Mesendoderm (in vitro differentiated cells): ENCODE results near the gene CACNA1S.
A peak's percentile ranks its signal among the peaks of the same experiment; 100 is the strongest.

Source experiments
- DNase-seq: peaks from one replicate; pipeline ENCODE4 v3.0.0; 2013
- H2AK5ac ChIP-seq: 2 replicates; pipeline ENCODE4 v1.6.1; 2013; ENCODE audit warnings: low read length, inconsistent platforms
- H2BK120ac ChIP-seq: 2 replicates; pipeline ENCODE4 v1.6.1; 2013; ENCODE audit warnings: low read depth, mild to moderate bottlenecking, low read length, moderate library complexity, mixed read lengths
- H2BK15ac ChIP-seq: replicated peaks from 2 replicates; pipeline ENCODE4 v1.6.1; 2013; ENCODE audit warnings: low read depth, mild to moderate bottlenecking, moderate library complexity
- H2BK5ac ChIP-seq: 2 replicates; pipeline ENCODE4 v1.6.1; 2013; ENCODE audit warnings: low read length, inconsistent platforms
- H3K18ac ChIP-seq: 2 replicates; pipeline ENCODE4 v1.6.1; 2013; ENCODE audit warnings: mild to moderate bottlenecking, low read length, mixed read lengths
- H3K23ac ChIP-seq: one replicate; pipeline ENCODE4 v1.6.1; 2013; ENCODE audit warnings: low read length
- H3K27ac ChIP-seq: 2 replicates; pipeline ENCODE4 v1.5.1; 2013; ENCODE audit warnings: low read depth, mild to moderate bottlenecking, inconsistent platforms, low read length, moderate library complexity
- H3K27me3 ChIP-seq: 2 replicates; pipeline ENCODE4 v1.6.1; 2013; ENCODE audit warnings: low read length, control low read depth, mild to moderate bottlenecking, inconsistent platforms; ENCODE audit not compliant: insufficient read depth, poor library complexity
- H3K36me3 ChIP-seq: 2 replicates; pipeline ENCODE4 v1.6.1; 2013; ENCODE audit warnings: low read length, inconsistent platforms; ENCODE audit not compliant: control insufficient read depth, insufficient read depth
- H3K4ac ChIP-seq: one replicate; pipeline ENCODE4 v1.6.1; 2013; ENCODE audit warnings: low read depth, mild to moderate bottlenecking, low read length, moderate library complexity
- H3K4me1 ChIP-seq: 2 replicates; pipeline ENCODE4 v1.6.1; 2013; ENCODE audit warnings: low read depth, low read length, inconsistent platforms; ENCODE audit not compliant: control insufficient read depth
- H3K4me2 ChIP-seq: 2 replicates; pipeline ENCODE4 v1.6.1; 2013; ENCODE audit warnings: low read length
- H3K4me3 ChIP-seq: 2 replicates; pipeline ENCODE4 v1.5.1; 2013; ENCODE audit warnings: mild to moderate bottlenecking, low read length
- H3K56ac ChIP-seq: one replicate; pipeline ENCODE4 v1.6.1; 2013; ENCODE audit warnings: low read length
- H3K79me1 ChIP-seq: 2 replicates; pipeline ENCODE4 v1.6.1; 2013; ENCODE audit warnings: low read length, inconsistent platforms
- H3K79me2 ChIP-seq: 2 replicates; pipeline ENCODE4 v1.6.1; 2013; ENCODE audit warnings: mild to moderate bottlenecking, low read length; ENCODE audit not compliant: control insufficient read depth, insufficient read depth
- H3K9ac ChIP-seq: 2 replicates; pipeline ENCODE4 v1.6.1; 2013; ENCODE audit warnings: low read length, inconsistent platforms
- H4K5ac ChIP-seq: one replicate; pipeline ENCODE4 v1.6.1; 2013; ENCODE audit warnings: low read length
- H4K8ac ChIP-seq: one replicate; pipeline ENCODE4 v1.6.1; 2013; ENCODE audit warnings: low read depth, mild to moderate bottlenecking, control low read depth, low read length, moderate library complexity
- WGBS: extraction: QIAGEN DNeasy Blood & Tissue Kit; methylation state at CpG from one replicate; pipeline ENCODE4 v1.1.7; 2013; ENCODE audit warnings: low lambda C conversion rate, missing lambda C conversion rate; ENCODE audit not compliant: insufficient coverage; ENCODE audit errors: extremely low coverage; 5-methylcytosine and 5-hydroxymethylcytosine counted together

CACNA1S gene

DNA sequence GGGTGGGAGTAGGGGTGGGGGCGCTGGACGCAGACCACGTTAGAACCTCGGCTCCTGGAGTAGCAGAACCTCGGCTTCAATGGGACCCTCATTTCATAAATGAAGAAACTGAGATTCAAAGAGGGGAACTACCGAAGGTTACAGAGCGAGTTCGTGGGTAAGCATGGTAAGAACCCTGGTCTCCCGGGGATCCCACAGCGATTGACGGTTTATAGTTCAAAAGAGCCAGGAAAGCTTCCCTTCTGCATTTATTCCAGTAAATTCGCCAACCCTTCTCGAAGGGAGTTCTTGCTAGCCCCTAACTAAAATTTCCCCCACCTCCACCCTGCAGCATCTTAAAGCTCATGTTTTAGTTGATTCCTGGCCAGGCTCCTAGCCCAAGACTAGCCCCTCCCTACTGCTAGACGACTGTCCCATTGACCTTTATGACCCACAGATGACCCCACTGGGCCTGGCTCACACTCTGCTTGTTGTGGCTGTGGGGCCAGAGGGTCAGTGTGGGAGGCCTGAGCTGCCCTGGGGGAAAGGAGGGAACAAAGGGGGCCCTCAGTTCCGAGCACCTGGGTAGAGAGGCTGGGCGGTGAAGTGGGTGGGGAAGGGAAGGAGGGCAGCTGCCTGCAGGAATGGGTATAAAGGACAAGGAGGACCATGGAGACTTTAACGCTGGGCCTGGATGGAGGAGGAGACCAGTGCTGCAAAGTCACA lies 88.2 kb downstream of the CACNA1S start:
- Histone ChIP-seq H3K56ac (peak overlapping the region; percentile 59), H3K27ac (no peak overlapping the region), H2BK15ac (no peak overlapping the region), H3K4me3 (peak overlapping the region; percentile 25), H3K4me1 (peaks cover 27% of the 10 kb centered on the region), H2BK120ac (no peak overlapping the region), H2BK5ac (no peak overlapping the region), H3K4ac (peak overlapping the region; percentile 10), H3K36me3 (no peaks in the 10 kb centered on the region), H2AK5ac (no peak overlapping the region), H3K27me3 (no peaks in the 10 kb centered on the region), H3K9ac (peak overlapping the region; percentile 53), H4K8ac (no peak overlapping the region), H3K23ac (no peak overlapping the region), H3K18ac (peak overlapping the region; percentile 12), H3K79me1 (no peaks in the 10 kb centered on the region), H3K4me2 (peak overlapping the region; percentile 69), H3K79me2 (no peaks in the 10 kb centered on the region), H4K5ac (no peak overlapping the region)
- peak; percentile 36 for DNase-seq
- no CpG with 5 or more reads among the region's 17 CpGs for WGBS

DNA sequence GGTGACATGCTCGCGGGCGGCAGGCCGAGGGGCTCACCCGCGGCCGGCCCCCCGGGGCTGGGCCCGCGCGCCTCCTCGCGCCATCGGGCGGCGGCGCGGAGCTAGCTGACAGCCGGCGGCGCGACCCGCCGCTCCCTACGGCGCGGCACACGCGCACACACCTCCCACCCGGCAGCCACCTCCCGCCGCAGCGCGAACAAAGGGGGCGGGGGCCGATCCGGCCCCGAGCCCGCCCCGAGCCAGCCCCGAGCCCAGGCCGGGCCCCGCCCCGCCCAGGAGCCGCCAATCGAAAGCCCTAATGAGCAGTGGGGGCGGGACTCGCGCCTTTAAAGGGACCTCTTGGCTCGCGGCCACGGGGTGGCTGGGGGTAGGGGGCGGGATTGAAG lies 88.7 kb downstream of the CACNA1S start, which contains the start of gene KIF21B:
KIF21B (minus strand) TSS at position 198 of the 386 bp plus-strand sequence. CDS start 331 bp downstream, outside the sequence.
- H2BK15ac ChIP-seq, result no peak within 1 kb of the TSS
- WGBS, result no CpG with 5 or more reads among the region's 53 CpGs

DNA sequence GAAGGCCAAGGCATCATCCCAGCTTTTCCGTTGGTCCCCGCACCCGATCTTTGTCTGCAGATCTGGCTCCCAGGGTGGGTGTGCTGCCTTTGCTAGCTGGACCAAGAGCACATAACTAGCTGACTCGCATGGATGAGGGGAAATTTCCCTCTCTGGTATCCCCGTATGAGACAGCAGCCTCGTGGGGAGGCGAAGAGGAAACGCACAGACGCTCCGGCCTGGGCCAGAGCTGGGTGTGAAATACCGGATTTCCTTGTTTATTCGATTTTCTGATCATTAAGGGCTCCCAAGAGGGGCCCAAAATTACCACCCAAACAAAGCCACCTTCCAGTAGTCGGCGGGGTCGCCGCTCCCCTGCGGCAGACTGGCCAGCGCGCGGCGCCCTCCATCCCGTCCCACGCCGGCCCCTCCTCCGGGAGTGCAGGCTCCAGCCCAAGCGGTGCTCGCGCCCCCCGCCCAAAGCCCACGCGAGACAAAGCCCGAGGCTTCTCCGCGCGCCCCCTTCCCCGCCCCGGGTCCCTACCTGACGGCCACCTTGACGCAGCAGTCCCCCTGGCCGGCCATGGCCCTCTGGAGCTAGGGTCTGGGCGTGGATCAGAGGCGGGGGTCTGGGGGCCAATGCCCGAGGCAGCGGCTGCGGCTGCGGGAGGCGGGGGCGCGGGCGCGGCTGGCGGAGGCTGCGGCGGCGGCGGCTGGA lies 89.3 kb downstream of the CACNA1S start:
- Histone ChIP-seq H3K27me3 (no peaks in the 10 kb centered on the region), H3K79me2 (no peaks in the 10 kb centered on the region), H3K18ac (peak overlapping the region; percentile 52), H3K4me3 (peak overlapping the region; percentile 33), H4K5ac (no peak overlapping the region), H3K4me1 (peaks cover 27% of the 10 kb centered on the region), H2BK120ac (no peak overlapping the region), H3K23ac (peak overlapping the region; percentile 90), H3K9ac (peak overlapping the region; percentile 66), H3K36me3 (no peaks in the 10 kb centered on the region), H2BK5ac (no peak overlapping the region), H3K79me1 (peaks cover 2% of the 10 kb centered on the region), H3K4ac (no peak overlapping the region), H3K56ac (peak overlapping the region; percentile 81), H4K8ac (no peak overlapping the region), H3K27ac (no peak overlapping the region), H2AK5ac (no peak overlapping the region), H3K4me2 (peak overlapping the region; percentile 60), H2BK15ac (no peak overlapping the region)
- WGBS, result no CpG with 5 or more reads among the region's 56 CpGs
- no peak for DNase-seq

More for the DNA sequence above, 88.7 kb downstream of the CACNA1S start, which contains the start of gene KIF21B:
- Histone ChIP-seq H3K56ac (peak within 1 kb of the TSS; percentile 81), H3K9ac (peak within 1 kb of the TSS; percentile 66), H3K36me3 (no peaks in the 10 kb centered on the region), H3K4me2 (peak within 1 kb of the TSS; percentile 69), H4K8ac (no peak within 1 kb of the TSS), H2BK120ac (no peak within 1 kb of the TSS), H2BK5ac (no peak within 1 kb of the TSS), H3K4me1 (peaks cover 27% of the 10 kb centered on the region), H3K79me1 (peaks cover under 1% of the 10 kb centered on the region), H3K18ac (peak within 1 kb of the TSS; percentile 52), H3K79me2 (no peaks in the 10 kb centered on the region), H3K4ac (peak within 1 kb of the TSS; percentile 10), H3K27me3 (no peaks in the 10 kb centered on the region), H3K4me3 (peak within 1 kb of the TSS; percentile 33), H4K5ac (no peak within 1 kb of the TSS), H3K27ac (no peak within 1 kb of the TSS), H3K23ac (peak within 1 kb of the TSS; percentile 90), H2AK5ac (no peak within 1 kb of the TSS)
- DNase-seq, result peak; percentile 91

- Histone ChIP-seq H3K9ac (peak overlapping the region; percentile 66), H3K27ac (no peak overlapping the region), H3K4ac (no peak overlapping the region), H3K56ac (peak overlapping the region; percentile 81), H4K5ac (no peak overlapping the region), H3K18ac (no peak overlapping the region), H3K4me3 (no peak overlapping the region), H3K27me3 (no peaks in the 10 kb centered on the region), H3K36me3 (no peaks in the 10 kb centered on the region), H4K8ac (no peak overlapping the region), H3K23ac (peak overlapping the region; percentile 90), H3K4me2 (peak overlapping the region; percentile 60), H2BK15ac (no peak overlapping the region), H3K79me1 (peaks cover 2% of the 10 kb centered on the region), H2AK5ac (no peak overlapping the region), H3K79me2 (no peaks in the 10 kb centered on the region), H3K4me1 (peaks cover 30% of the 10 kb centered on the region), H2BK5ac (no peak overlapping the region), H2BK120ac (no peak overlapping the region)
- WGBS, result no CpG with 5 or more reads among the region's 2 CpGs
- no peak for DNase-seq
Observed at GRCh38 chr1:201022493-201022819, 89.8 kb downstream of the CACNA1S start.

DNA sequence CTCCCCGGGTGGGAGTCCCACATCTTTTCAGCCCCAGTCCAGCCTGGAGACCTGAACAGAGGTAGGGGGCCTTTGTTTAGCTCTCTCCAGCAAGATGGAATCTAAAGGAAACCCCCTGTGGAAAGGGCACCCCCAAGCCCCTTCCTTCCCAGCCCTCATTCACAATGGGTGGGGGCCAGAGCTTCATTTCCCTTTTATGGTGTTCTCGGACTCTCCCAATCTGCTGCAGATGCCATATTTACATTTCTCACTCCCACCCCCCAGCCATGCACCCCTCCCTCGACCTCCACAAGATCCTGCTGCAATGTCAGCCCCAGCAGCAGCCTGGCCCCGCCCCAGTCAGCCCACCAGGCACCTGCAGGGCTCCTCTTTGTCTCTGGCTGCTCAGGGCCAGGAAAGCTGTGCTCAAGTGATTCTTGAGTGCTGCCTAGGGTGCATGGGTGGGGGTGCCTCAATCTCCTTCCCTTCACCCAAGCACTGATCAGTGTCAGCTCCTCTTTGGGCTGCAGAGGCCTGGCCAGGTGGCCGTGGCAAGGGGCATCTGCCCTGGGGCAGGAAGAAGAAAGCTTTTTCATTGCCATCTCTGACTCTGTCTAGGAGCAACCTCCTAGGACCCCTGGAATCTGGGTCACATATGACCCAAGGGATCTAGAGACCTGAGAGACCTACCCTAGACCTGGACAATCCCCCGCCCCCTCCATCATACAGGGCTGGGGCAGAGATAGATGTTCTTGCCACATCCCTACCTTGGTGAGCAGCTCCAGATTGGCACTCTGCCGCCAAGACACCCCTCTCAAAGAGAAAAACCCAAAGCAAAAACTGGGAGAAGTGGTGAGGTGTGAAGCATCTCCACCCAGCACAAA lies 90.4 kb downstream of the CACNA1S start:
- no peak overlapping the region for H3K4me2 ChIP-seq
- H2BK120ac ChIP-seq, result no peak overlapping the region
- no peak overlapping the region for H2BK5ac ChIP-seq
- no peaks in the 10 kb centered on the region for H3K36me3 ChIP-seq
- no peak overlapping the region for H3K4me3 ChIP-seq
- no peaks in the 10 kb centered on the region for H3K79me2 ChIP-seq
- H2BK15ac ChIP-seq, result no peak overlapping the region
- no peak overlapping the region for H3K23ac ChIP-seq
- no peak overlapping the region for H3K56ac ChIP-seq
- no CpG with 5 or more reads among the region's 7 CpGs for WGBS
- no peak overlapping the region for H3K18ac ChIP-seq
- no peaks in the 10 kb centered on the region for H3K27me3 ChIP-seq
- no peak overlapping the region for H3K4ac ChIP-seq
- H4K5ac ChIP-seq, result no peak overlapping the region
- H3K79me1 ChIP-seq, result peaks cover 2% of the 10 kb centered on the region
- no peak overlapping the region for H4K8ac ChIP-seq
- no peak overlapping the region for H2AK5ac ChIP-seq
- H3K9ac ChIP-seq, result no peak overlapping the region
- H3K4me1 ChIP-seq, result peaks cover 33% of the 10 kb centered on the region
- DNase-seq, result no peak
- H3K27ac ChIP-seq, result no peak overlapping the region
